K562 (cell line): Measurements from ENCODE around the gene SAP30BP. TPM values are rescaled to one million over a fixed set of nuclear protein-coding genes. Genes with fewer than 3 reads are reported as not detected.

ENCODE experiments used
- MGA ChIP-seq: fragments of 450-650 bp; IDR thresholded peaks from 2 replicates; pipeline ENCODE4 v1.6.1; 2016; ENCODE audit warnings: mild to moderate bottlenecking, moderate library complexity
- ZNF184 ChIP-seq: sonication (generic); formaldehyde crosslinking; IDR thresholded peaks from 2 replicates; pipeline ENCODE4 v1.5.0; 2020; ENCODE audit warnings: missing genetic modification reagents
- ZNF280B ChIP-seq: fragments of 250-450 bp; sonication (Bioruptor Pico); IDR thresholded peaks from 2 replicates; pipeline ENCODE4 v1.5.1; 2021; ENCODE audit warnings: mild to moderate bottlenecking
- ZNF3 ChIP-seq: fragments of 250-450 bp; sonication (Bioruptor Pico); IDR thresholded peaks from 2 replicates; pipeline ENCODE4 v1.5.0; 2021; ENCODE audit warnings: mild to moderate bottlenecking, moderate library complexity
- ZNF408 ChIP-seq: fragments of 250-450 bp; sonication (Bioruptor Pico); IDR thresholded peaks from 2 replicates; pipeline ENCODE4 v1.4.0; 2020; ENCODE audit warnings: low read depth, mild to moderate bottlenecking, moderate library complexity
- ZNF436 ChIP-seq: fragments of 250-450, 450-650 bp; sonication (Bioruptor Pico); formaldehyde crosslinking; IDR thresholded peaks from 2 replicates; pipeline ENCODE4 v1.7.0; 2020; ENCODE audit warnings: mild to moderate bottlenecking
- polyA plus RNA-seq, 8 experiments: library from polyadenylated mRNA; depleted of rRNA in 4 of 8; stranded (reverse) in 5 of 8; unstranded in 3 of 8; fragments of >200 nt; fragmentation: Nextera tagmentation in 2 of 8; fragmentation: Illumina TruSeq in 1 of 8; extraction: Ambion mirVana in 2 of 8; extraction: Trizol in 1 of 8; gene quantifications; 2 replicates each; pipeline versions ENCODE4 v1.2.1 to v1.2.3, GENCODE V29; 2011 to 2014; ENCODE audit warnings: inconsistent platforms in 1 of 8, missing spikeins in 1 of 8
- total RNA-seq, 7 experiments: library from RNA; depleted of rRNA in 6 of 7; stranded (reverse); fragments of >200 nt in 6 of 7; fragmentation: Illumina TruSeq in 2 of 7; extraction: Trizol in 2 of 7; gene quantifications; 2 replicates each; pipeline versions ENCODE4 v1.2.1 to v1.2.3, GENCODE V29; 2011 to 2021; ENCODE audit warnings: low replicate concordance in 1 of 7
- TF ChIP-seq, protein P1 (sequence below): fragments of 450-650 bp; IDR thresholded peaks from 2 replicates; pipeline ENCODE4 v1.6.1; 2017; ENCODE audit warnings: mild to moderate bottlenecking, moderate library complexity
- TF ChIP-seq, protein P2 (sequence below): IDR thresholded peaks from 2 replicates; pipeline ENCODE4 v1.6.1; 2012; ENCODE audit warnings: low read depth, low read length, improper control_type of control experiment, borderline replicate concordance

SAP30BP gene
- total and polyA plus RNA-seq, 9 of the 15 experiments (the other 6 are each of a cell fraction or from before 2014, with no cell fraction given): 45.3 to 154 (median 71.7) TPM

GRCh38 chr17:75753514-75754377 is 86.6 kb downstream of the SAP30BP start (continued):
- no peak for TF ChIP-seq ZNF280B (CRISPR knock-in tag)
- TF ChIP-seq ZNF3 (CRISPR knock-in tag): no peak
- TF ChIP-seq MGA: peak; percentile 91
- no peak for TF ChIP-seq ZNF436
- TF ChIP-seq, protein P1, sequence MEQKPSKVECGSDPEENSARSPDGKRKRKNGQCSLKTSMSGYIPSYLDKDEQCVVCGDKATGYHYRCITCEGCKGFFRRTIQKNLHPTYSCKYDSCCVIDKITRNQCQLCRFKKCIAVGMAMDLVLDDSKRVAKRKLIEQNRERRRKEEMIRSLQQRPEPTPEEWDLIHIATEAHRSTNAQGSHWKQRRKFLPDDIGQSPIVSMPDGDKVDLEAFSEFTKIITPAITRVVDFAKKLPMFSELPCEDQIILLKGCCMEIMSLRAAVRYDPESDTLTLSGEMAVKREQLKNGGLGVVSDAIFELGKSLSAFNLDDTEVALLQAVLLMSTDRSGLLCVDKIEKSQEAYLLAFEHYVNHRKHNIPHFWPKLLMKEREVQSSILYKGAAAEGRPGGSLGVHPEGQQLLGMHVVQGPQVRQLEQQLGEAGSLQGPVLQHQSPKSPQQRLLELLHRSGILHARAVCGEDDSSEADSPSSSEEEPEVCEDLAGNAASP: no peak
- TF ChIP-seq, protein P2, sequence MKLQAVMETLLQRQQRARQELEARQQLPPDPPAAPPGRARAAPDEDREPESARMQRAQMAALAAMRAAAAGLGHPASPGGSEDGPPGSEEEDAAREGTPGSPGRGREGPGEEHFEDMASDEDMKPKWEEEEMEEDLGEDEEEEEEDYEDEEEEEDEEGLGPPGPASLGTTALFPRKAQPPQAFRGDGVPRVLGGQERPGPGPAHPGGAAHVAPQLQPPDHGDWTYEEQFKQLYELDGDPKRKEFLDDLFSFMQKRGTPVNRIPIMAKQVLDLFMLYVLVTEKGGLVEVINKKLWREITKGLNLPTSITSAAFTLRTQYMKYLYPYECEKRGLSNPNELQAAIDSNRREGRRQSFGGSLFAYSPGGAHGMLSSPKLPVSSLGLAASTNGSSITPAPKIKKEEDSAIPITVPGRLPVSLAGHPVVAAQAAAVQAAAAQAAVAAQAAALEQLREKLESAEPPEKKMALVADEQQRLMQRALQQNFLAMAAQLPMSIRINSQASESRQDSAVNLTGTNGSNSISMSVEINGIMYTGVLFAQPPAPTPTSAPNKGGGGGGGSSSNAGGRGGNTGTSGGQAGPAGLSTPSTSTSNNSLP: no peak
- no peak for TF ChIP-seq ZNF184 (CRISPR knock-in tag)
- no peak for TF ChIP-seq ZNF408
